GM19099 (cell line): ENCODE measurements around the gene SSX1.
"Not testable (repeated sequence)": the region's sequence is repeated elsewhere in the genome, so short reads cannot be mapped to it uniquely, and the experiment has no call there.

Source experiments
- POLR2A ChIP-seq: IDR thresholded peaks from 3 replicates; pipeline ENCODE4 v1.6.1; 2011; ENCODE audit warnings: low read depth; ENCODE audit not compliant: insufficient read length; ENCODE audit errors: extremely low read depth

Gene SSX1

GRCh38 chrX:48255062-48255796, at the start of gene SSX1:
Gene SSX1 (plus strand): TSS chrX:48255392. CDS start chrX:48257242, 1,850 bp downstream.
- not testable (repeated sequence) for TF ChIP-seq POLR2A

GRCh38 chrX:48278958-48279357, 23.8 kb downstream of the SSX1 start:
- no peak for TF ChIP-seq POLR2A

- no peak for TF ChIP-seq POLR2A
Measured at GRCh38 chrX:48306175-48306574, 51.0 kb downstream of the SSX1 start.
